ENCODE results near the gene SQSTM1.

Gene SQSTM1

GRCh38 chr5:179814090-179814489 lies 6.6 kb upstream of the SQSTM1 start:
- no peak for DNase-seq (ENCODE audit: low read depth)
- no peak for TF ChIP-seq CTCF (conservative IDR thresholded peaks at IDR 0.05; ENCODE audit: control insufficient read depth, insufficient read depth, low read depth, low read length)
- H3K4me3 ChIP-seq (ENCODE audit: control insufficient read depth, low read depth, low read length), result no peak overlapping the region

GRCh38 chr5:179815491-179816249 lies 5.0 kb upstream of the SQSTM1 start:
- DNase-seq (ENCODE audit: low read depth), result no peak
- no peak overlapping the region for H3K4me3 ChIP-seq (ENCODE audit: control insufficient read depth, low read depth, low read length)
- no peak for TF ChIP-seq CTCF (conservative IDR thresholded peaks at IDR 0.05; ENCODE audit: control insufficient read depth, insufficient read depth, low read depth, low read length)

GRCh38 chr5:179816401-179816795 lies 4.3 kb upstream of the SQSTM1 start:
- DNase-seq (ENCODE audit: low read depth), result no peak
- TF ChIP-seq CTCF (conservative IDR thresholded peaks at IDR 0.05; ENCODE audit: control insufficient read depth, insufficient read depth, low read depth, low read length), result no peak
- H3K4me3 ChIP-seq (ENCODE audit: control insufficient read depth, low read depth, low read length), result no peak overlapping the region

- H3K4me3 ChIP-seq (ENCODE audit: control insufficient read depth, low read depth, low read length), result peak overlapping the region; percentile 29
- TF ChIP-seq CTCF (conservative IDR thresholded peaks at IDR 0.05; ENCODE audit: control insufficient read depth, insufficient read depth, low read depth, low read length), result no peak
- no peak for DNase-seq (ENCODE audit: low read depth)
Observed at GRCh38 chr5:179816796-179817469, 3.8 kb upstream of the SQSTM1 start.

- no peak for TF ChIP-seq CTCF (conservative IDR thresholded peaks at IDR 0.05; ENCODE audit: control insufficient read depth, insufficient read depth, low read depth, low read length)
- H3K4me3 ChIP-seq (ENCODE audit: control insufficient read depth, low read depth, low read length), result peak overlapping the region; percentile 29
- no peak for DNase-seq (ENCODE audit: low read depth)
Observed at GRCh38 chr5:179817470-179817840, 3.2 kb upstream of the SQSTM1 start.

- TF ChIP-seq CTCF (conservative IDR thresholded peaks at IDR 0.05; ENCODE audit: control insufficient read depth, insufficient read depth, low read depth, low read length), result no peak
- H3K4me3 ChIP-seq (ENCODE audit: control insufficient read depth, low read depth, low read length), result peak overlapping the region; percentile 5
- no peak for DNase-seq (ENCODE audit: low read depth)
Observed at GRCh38 chr5:179817890-179818745, 2.6 kb upstream of the SQSTM1 start.
